ENCODE measurements around the gene RSAD1. TPM values are rescaled to one million over a fixed set of nuclear protein-coding genes. Genes with fewer than 3 reads are reported as not detected.

RSAD1 gene
- total RNA-seq, 1 experiment from 2014 or later: 93.9 TPM

DNA sequence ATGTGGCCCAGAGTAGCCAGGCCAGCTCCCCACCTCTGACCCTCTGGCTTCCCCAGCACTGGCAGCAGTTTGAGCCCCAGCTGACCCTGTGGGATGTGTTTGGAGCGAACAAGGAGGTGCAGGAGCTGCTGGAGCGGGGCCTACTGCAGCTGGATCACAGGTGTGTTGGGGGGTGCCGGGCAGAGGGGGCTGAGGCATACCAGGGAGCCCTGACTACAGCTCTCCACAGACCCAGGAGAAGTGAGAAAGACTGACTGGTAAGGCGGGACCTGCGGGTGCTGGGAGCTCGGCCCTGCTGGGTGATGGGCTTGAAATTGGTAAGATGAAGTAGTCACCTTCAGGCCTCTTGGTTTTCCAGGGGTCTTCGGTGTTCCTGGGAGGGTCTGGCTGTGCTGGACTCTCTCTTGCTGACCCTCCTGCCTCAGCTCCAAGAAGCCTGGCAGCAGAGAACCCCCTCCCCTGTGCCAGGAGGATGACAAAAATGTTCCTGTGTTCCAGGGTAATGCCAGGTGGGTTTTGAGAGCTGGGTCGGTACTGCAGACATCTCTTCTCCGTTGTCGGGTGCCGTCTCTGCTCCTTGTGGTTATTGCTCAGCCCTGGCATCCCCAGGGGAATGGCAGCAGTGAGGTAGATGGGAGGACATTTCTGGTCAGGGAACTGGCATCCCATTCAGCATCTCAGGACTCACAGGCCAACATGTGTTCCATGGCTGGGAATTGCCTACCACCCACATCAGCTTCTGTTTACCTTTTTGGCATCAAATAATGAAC lies 5.9 kb downstream of the RSAD1 start:
- peaks cover 24% of the 10 kb centered on the region for H3K4me1 Mint-ChIP-seq (ENCODE audit: low read depth, unreplicated experiment)
- H3K27ac Mint-ChIP-seq (ENCODE audit: unreplicated experiment): no peak overlapping the region
- ChIA-PET CTCF (interaction anchor here (0.6 to 2.4 kb wide), 7 partner anchors 9 to 214 kb away, joined by 3 to 11 read pairs (median 4); no protein-coding TSS in a partner anchor), POLR2A (no interaction called here)
- H3K4me3 Mint-ChIP-seq (ENCODE audit: unreplicated experiment): no peak overlapping the region
- peaks cover 12% of the 10 kb centered on the region for H3K36me3 ChIP-seq (ENCODE audit: control insufficient read depth, insufficient read depth, low read length)
- no TSS peak for BruUV-seq (replicated peaks)
- H3K27me3 Mint-ChIP-seq (ENCODE audit: insufficient read depth, unreplicated experiment): no peaks in the 10 kb centered on the region
- no peak overlapping the region for H3K4me3 ChIP-seq (ENCODE audit: low read depth, low read length)
- H3K9me3 ChIP-seq: no peaks in the 10 kb centered on the region
- TF ChIP-seq, protein P1, sequence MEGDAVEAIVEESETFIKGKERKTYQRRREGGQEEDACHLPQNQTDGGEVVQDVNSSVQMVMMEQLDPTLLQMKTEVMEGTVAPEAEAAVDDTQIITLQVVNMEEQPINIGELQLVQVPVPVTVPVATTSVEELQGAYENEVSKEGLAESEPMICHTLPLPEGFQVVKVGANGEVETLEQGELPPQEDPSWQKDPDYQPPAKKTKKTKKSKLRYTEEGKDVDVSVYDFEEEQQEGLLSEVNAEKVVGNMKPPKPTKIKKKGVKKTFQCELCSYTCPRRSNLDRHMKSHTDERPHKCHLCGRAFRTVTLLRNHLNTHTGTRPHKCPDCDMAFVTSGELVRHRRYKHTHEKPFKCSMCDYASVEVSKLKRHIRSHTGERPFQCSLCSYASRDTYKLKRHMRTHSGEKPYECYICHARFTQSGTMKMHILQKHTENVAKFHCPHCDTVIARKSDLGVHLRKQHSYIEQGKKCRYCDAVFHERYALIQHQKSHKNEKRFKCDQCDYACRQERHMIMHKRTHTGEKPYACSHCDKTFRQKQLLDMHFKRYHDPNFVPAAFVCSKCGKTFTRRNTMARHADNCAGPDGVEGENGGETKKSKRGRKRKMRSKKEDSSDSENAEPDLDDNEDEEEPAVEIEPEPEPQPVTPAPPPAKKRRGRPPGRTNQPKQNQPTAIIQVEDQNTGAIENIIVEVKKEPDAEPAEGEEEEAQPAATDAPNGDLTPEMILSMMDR (IDR thresholded peaks at IDR 0.05; ENCODE audit: insufficient read depth in 1 of 2, low read depth in 1 of 2, low read length in 1 of 2, severe bottlenecking in 1 of 2, unreplicated experiment in 1 of 2): no peak
- DNase-seq: peak in 1 of 2 experiments; percentile 44
- H3K4me1 ChIP-seq: peaks cover 8% of the 10 kb centered on the region; the same call in 1 of the 2 replicates
- no peaks in the 10 kb centered on the region for H3K9me3 Mint-ChIP-seq (ENCODE audit: unreplicated experiment)
- H3K27me3 ChIP-seq (replicated peaks; ENCODE audit: control insufficient read depth, insufficient read depth, low read length): no peaks in the 10 kb centered on the region
- peaks cover 37% of the 10 kb centered on the region for H3K36me3 Mint-ChIP-seq (ENCODE audit: insufficient read depth, unreplicated experiment)
- intact Hi-C loops (cut with micrococcal nuclease; ENCODE audit: unreplicated experiment): loop anchor here (5.0 kb wide), 1 partner anchor 473 kb away; no protein-coding TSS in a partner anchor

DNA sequence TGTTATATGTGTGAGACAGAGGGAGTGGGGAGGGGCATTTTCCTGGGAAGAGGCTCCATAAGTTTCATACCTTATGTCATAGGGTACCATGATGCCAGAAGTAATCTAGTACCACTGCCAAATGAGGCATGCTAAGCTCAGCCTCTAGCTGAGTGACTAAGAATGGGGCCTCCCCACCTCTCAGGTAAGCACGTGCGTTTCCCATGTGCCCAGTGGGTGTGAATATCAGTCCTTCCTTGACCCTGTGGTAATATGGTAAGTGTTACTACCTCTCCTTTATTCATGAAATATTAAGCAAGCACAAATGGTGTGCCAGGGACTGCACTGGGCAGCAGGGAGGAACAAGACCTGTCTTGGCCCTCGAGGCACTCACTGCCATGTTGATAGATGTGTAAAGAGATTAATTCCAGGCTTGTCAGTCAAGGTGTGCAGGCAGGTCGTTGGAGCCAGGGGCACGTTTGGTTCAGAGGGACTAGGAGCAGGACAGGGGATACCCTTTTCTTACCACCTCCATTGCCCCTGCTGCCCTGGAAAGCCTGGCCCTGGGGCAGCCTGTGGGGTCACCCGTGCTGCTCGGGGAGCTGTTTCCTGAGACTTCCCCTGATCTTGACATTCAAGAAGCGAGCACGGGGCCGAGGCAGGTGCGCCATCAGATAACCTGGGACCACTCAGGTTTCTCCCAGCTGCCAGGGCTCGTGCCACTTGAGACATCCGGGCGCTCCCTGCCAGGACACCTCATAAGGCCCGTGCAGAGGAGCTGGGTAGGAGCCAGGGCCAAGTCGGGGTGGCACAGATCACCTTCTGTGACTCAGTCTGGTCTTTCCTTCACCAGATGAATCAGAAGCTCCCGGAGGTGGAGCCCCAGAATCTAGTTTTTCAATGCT lies 8.8 kb downstream of the RSAD1 start:
- Histone ChIP-seq H3K9me3 (no peaks in the 10 kb centered on the region), H3K27me3 (replicated peaks; ENCODE audit: control insufficient read depth, insufficient read depth, low read length) (no peaks in the 10 kb centered on the region), H3K4me3 (ENCODE audit: low read depth, low read length) (no peak overlapping the region), H3K4me1 (no peaks in the 10 kb centered on the region; the same call in 1 of the 2 replicates), H3K36me3 (ENCODE audit: control insufficient read depth, insufficient read depth, low read length) (peaks cover 10% of the 10 kb centered on the region)
- TF ChIP-seq, protein P1 (IDR thresholded peaks at IDR 0.05; ENCODE audit: insufficient read depth in 1 of 2, low read depth in 1 of 2, low read length in 1 of 2, severe bottlenecking in 1 of 2, unreplicated experiment in 1 of 2): no peak
- CTCF ChIA-PET: interaction anchor here (0.5 to 2.4 kb wide), 3 partner anchors 9 to 683 kb away, joined by 5 to 11 read pairs (median 6); no protein-coding TSS in a partner anchor
- no peaks in the 10 kb centered on the region for H3K27me3 Mint-ChIP-seq (ENCODE audit: insufficient read depth, unreplicated experiment)
- peaks cover 6% of the 10 kb centered on the region for H3K4me1 Mint-ChIP-seq (ENCODE audit: low read depth, unreplicated experiment)
- POLR2A ChIA-PET: interaction anchor here (0.6 kb wide), 2 partner anchors 240 to 1765 kb away, joined by 4 read pairs; partner anchors contain the start of gene PRAC1
- H3K27ac Mint-ChIP-seq (ENCODE audit: unreplicated experiment): no peak overlapping the region
- H3K9me3 Mint-ChIP-seq (ENCODE audit: unreplicated experiment): no peaks in the 10 kb centered on the region
- BruUV-seq (replicated peaks): no TSS peak
- peaks cover 28% of the 10 kb centered on the region for H3K36me3 Mint-ChIP-seq (ENCODE audit: insufficient read depth, unreplicated experiment)
- no peak overlapping the region for H3K4me3 Mint-ChIP-seq (ENCODE audit: unreplicated experiment)
- DNase-seq: no peak
- intact Hi-C loops (cut with micrococcal nuclease; ENCODE audit: unreplicated experiment): loop anchor here (1.0 kb wide), 1 partner anchor 30 kb away; no protein-coding TSS in a partner anchor

DNA sequence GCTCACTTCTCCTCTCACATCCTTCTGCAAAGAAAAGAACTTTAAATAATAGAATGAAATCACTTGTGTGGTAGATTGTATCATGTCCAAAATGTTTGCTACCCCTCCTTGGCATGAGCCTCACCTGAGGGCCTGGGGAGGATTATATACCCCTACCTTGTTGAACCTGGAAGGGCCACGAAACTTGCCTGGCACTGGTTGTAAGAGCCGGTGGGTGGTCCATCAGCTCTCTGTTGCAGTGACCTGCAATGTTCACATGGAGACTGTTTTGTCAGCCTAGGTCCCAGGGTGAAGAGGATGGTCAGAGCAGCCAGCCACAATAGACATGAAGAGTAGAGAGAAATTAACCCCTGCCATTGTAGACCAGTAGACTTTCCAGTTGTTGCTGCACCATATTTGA lies 10.2 kb downstream of the RSAD1 start:
- Mint-ChIP-seq H3K4me3 (ENCODE audit: unreplicated experiment) (no peak overlapping the region), H3K9me3 (ENCODE audit: unreplicated experiment) (no peaks in the 10 kb centered on the region), H3K27me3 (ENCODE audit: insufficient read depth, unreplicated experiment) (no peaks in the 10 kb centered on the region), H3K4me1 (ENCODE audit: low read depth, unreplicated experiment) (no peaks in the 10 kb centered on the region), H3K27ac (ENCODE audit: unreplicated experiment) (no peak overlapping the region), H3K36me3 (ENCODE audit: insufficient read depth, unreplicated experiment) (peaks cover 13% of the 10 kb centered on the region)
- Histone ChIP-seq H3K4me1 (no peaks in the 10 kb centered on the region), H3K27me3 (replicated peaks; ENCODE audit: control insufficient read depth, insufficient read depth, low read length) (no peaks in the 10 kb centered on the region), H3K4me3 (ENCODE audit: low read depth, low read length) (no peak overlapping the region), H3K9me3 (no peaks in the 10 kb centered on the region), H3K36me3 (ENCODE audit: control insufficient read depth, insufficient read depth, low read length) (peaks cover 4% of the 10 kb centered on the region)
- DNase-seq: no peak
- ChIA-PET CTCF (no interaction called here), POLR2A (interaction anchor here (0.6 kb wide), 1 partner anchor 91 kb away, joined by 3 read pairs; no protein-coding TSS in a partner anchor)
- TF ChIP-seq, protein P1 (IDR thresholded peaks at IDR 0.05; ENCODE audit: insufficient read depth in 1 of 2, low read depth in 1 of 2, low read length in 1 of 2, severe bottlenecking in 1 of 2, unreplicated experiment in 1 of 2): no peak
- no TSS peak for BruUV-seq (replicated peaks)
- intact Hi-C loops (cut with micrococcal nuclease; ENCODE audit: unreplicated experiment): no loop called here

Measured in Caco-2 (cell line).